Immature natural killer cell (primary cell): Measurements from ENCODE around the gene KCNMA1. TPM values are rescaled to one million over a fixed set of nuclear protein-coding genes. Genes with fewer than 3 reads are reported as not detected.

Experiments used
- DNase-seq, 3 donors: peaks; one replicate each; pipeline ENCODE4 v3.0.0; 2022; ENCODE audit warnings: mixed read lengths in 1 of 3
- H3K27ac Mint-ChIP-seq, 6 donors: one replicate each; pipeline ENCODE4 v1.8.0; 2020; ENCODE audit warnings: mixed read lengths in 6 of 6, mild to moderate bottlenecking in 5 of 6, inconsistent platforms in 4 of 6, moderate library complexity in 3 of 6
- H3K27me3 Mint-ChIP-seq, 3 donors: one replicate each; pipeline ENCODE4 v1.8.0; 2020 to 2021; ENCODE audit warnings: low read depth in 3 of 3, mild to moderate bottlenecking in 3 of 3, mixed read lengths in 3 of 3, moderate library complexity in 3 of 3, inconsistent platforms in 1 of 3
- H3K36me3 Mint-ChIP-seq, 3 donors: one replicate each; pipeline ENCODE4 v1.8.0; 2020; ENCODE audit warnings: mixed read lengths in 3 of 3, inconsistent platforms in 2 of 3, mild to moderate bottlenecking in 2 of 3
- H3K4me1 Mint-ChIP-seq, 2 donors: one replicate each; pipeline ENCODE4 v1.8.0; 2020; ENCODE audit warnings: inconsistent platforms in 2 of 2, mild to moderate bottlenecking in 2 of 2, mixed read lengths in 2 of 2, moderate library complexity in 1 of 2
- H3K4me3 Mint-ChIP-seq, 5 donors: one replicate each; pipeline ENCODE4 v1.8.0; 2020; ENCODE audit warnings: mild to moderate bottlenecking in 5 of 5, mixed read lengths in 5 of 5, inconsistent platforms in 3 of 5, moderate library complexity in 3 of 5
- H3K9me3 Mint-ChIP-seq, 6 donors: one replicate each; pipeline ENCODE4 v1.8.0; 2020; ENCODE audit warnings: mild to moderate bottlenecking in 6 of 6, mixed read lengths in 6 of 6, inconsistent platforms in 4 of 6, moderate library complexity in 3 of 6
- polyA plus RNA-seq, 3 donors: library from polyadenylated mRNA; unstranded; fragments of 300-500 nt; fragmentation: Illumina TruSeq; gene quantifications; one replicate each; pipeline ENCODE4 v1.2.3, GENCODE V29; 2021

KCNMA1 gene
- polyA plus RNA-seq, 3 donors from 2014 or later: not detected

GRCh38 chr10:76954838-76955237 is 682.8 kb downstream of the KCNMA1 start:
- no peak overlapping the region for H3K27ac Mint-ChIP-seq
- H3K27me3 Mint-ChIP-seq: peaks cover 0 to 4% (median 2%) of the 10 kb centered on the region in 3 donors
- DNase-seq: no peak
- H3K4me1 Mint-ChIP-seq: no peaks in the 10 kb centered on the region
- no peaks in the 10 kb centered on the region for H3K36me3 Mint-ChIP-seq
- H3K4me3 Mint-ChIP-seq: no peak overlapping the region
- H3K9me3 Mint-ChIP-seq: no peaks in the 10 kb centered on the region

GRCh38 chr10:76950354-76950753 is 687.3 kb downstream of the KCNMA1 start:
- Mint-ChIP-seq H3K4me3 (no peak overlapping the region), H3K27ac (no peak overlapping the region), H3K9me3 (no peaks in the 10 kb centered on the region), H3K27me3 (peaks cover 0 to 2% (median 2%) of the 10 kb centered on the region in 3 donors), H3K4me1 (no peaks in the 10 kb centered on the region), H3K36me3 (no peaks in the 10 kb centered on the region)
- no peak for DNase-seq

GRCh38 chr10:76946270-76946669 is 691.3 kb downstream of the KCNMA1 start:
- DNase-seq: no peak
- Mint-ChIP-seq H3K4me1 (no peaks in the 10 kb centered on the region), H3K27me3 (peaks cover 2 to 5% (median 4%) of the 10 kb centered on the region in 3 donors), H3K9me3 (no peaks in the 10 kb centered on the region), H3K36me3 (no peaks in the 10 kb centered on the region), H3K4me3 (no peak overlapping the region), H3K27ac (no peak overlapping the region)

- no peak for DNase-seq
- Mint-ChIP-seq H3K36me3 (no peaks in the 10 kb centered on the region), H3K9me3 (no peaks in the 10 kb centered on the region), H3K27me3 (peaks cover 2 to 5% (median 4%) of the 10 kb centered on the region in 3 donors), H3K4me3 (no peak overlapping the region), H3K27ac (no peak overlapping the region), H3K4me1 (no peaks in the 10 kb centered on the region)
Observed at GRCh38 chr10:76945166-76945565, 692.4 kb downstream of the KCNMA1 start.

GRCh38 chr10:76944640-76945039 is 693.0 kb downstream of the KCNMA1 start:
- H3K27ac Mint-ChIP-seq: no peak overlapping the region
- no peak overlapping the region for H3K4me3 Mint-ChIP-seq
- DNase-seq: no peak
- H3K27me3 Mint-ChIP-seq: peaks cover 2 to 5% (median 2%) of the 10 kb centered on the region in 3 donors
- no peaks in the 10 kb centered on the region for H3K36me3 Mint-ChIP-seq
- no peaks in the 10 kb centered on the region for H3K4me1 Mint-ChIP-seq
- H3K9me3 Mint-ChIP-seq: no peaks in the 10 kb centered on the region

- Mint-ChIP-seq H3K27ac (no peak overlapping the region), H3K9me3 (no peaks in the 10 kb centered on the region), H3K36me3 (no peaks in the 10 kb centered on the region), H3K27me3 (peaks cover 6 to 7% (median 7%) of the 10 kb centered on the region in 3 donors), H3K4me1 (no peaks in the 10 kb centered on the region), H3K4me3 (no peak overlapping the region)
- DNase-seq: no peak
Observed at GRCh38 chr10:76942628-76943416, 694.8 kb downstream of the KCNMA1 start.

GRCh38 chr10:76939933-76940468 is 697.6 kb downstream of the KCNMA1 start:
- no peak for DNase-seq
- Mint-ChIP-seq H3K27ac (no peak overlapping the region), H3K4me3 (no peak overlapping the region), H3K9me3 (no peaks in the 10 kb centered on the region), H3K27me3 (peaks cover 6 to 9% (median 7%) of the 10 kb centered on the region in 3 donors), H3K36me3 (no peaks in the 10 kb centered on the region), H3K4me1 (no peaks in the 10 kb centered on the region)

GRCh38 chr10:76937181-76937600 is 700.4 kb downstream of the KCNMA1 start:
- H3K27me3 Mint-ChIP-seq: peaks cover 2 to 6% (median 6%) of the 10 kb centered on the region in 3 donors
- H3K36me3 Mint-ChIP-seq: no peaks in the 10 kb centered on the region
- H3K4me3 Mint-ChIP-seq: no peak overlapping the region
- H3K9me3 Mint-ChIP-seq: no peaks in the 10 kb centered on the region
- no peak for DNase-seq
- H3K27ac Mint-ChIP-seq: no peak overlapping the region
- H3K4me1 Mint-ChIP-seq: no peaks in the 10 kb centered on the region

GRCh38 chr10:76935941-76936613 is 701.5 kb downstream of the KCNMA1 start:
- Mint-ChIP-seq H3K4me1 (no peaks in the 10 kb centered on the region), H3K27me3 (peaks cover 2 to 6% (median 4%) of the 10 kb centered on the region in 3 donors), H3K36me3 (no peaks in the 10 kb centered on the region), H3K9me3 (no peaks in the 10 kb centered on the region), H3K4me3 (no peak overlapping the region), H3K27ac (no peak overlapping the region)
- DNase-seq: no peak

- DNase-seq: no peak
- no peaks in the 10 kb centered on the region for H3K36me3 Mint-ChIP-seq
- H3K9me3 Mint-ChIP-seq: peaks cover 0 to 1% (median 0%) of the 10 kb centered on the region in 6 donors
- H3K4me3 Mint-ChIP-seq: no peak overlapping the region
- no peak overlapping the region for H3K27ac Mint-ChIP-seq
- no peaks in the 10 kb centered on the region for H3K27me3 Mint-ChIP-seq
- no peaks in the 10 kb centered on the region for H3K4me1 Mint-ChIP-seq
Observed at GRCh38 chr10:76928565-76928964, 709.0 kb downstream of the KCNMA1 start.

GRCh38 chr10:76925636-76926405 is 711.8 kb downstream of the KCNMA1 start:
- Mint-ChIP-seq H3K27me3 (peaks cover 0 to 2% (median 0%) of the 10 kb centered on the region in 3 donors), H3K4me1 (no peaks in the 10 kb centered on the region), H3K4me3 (no peak overlapping the region), H3K36me3 (no peaks in the 10 kb centered on the region), H3K9me3 (peaks cover 0 to 1% (median 0%) of the 10 kb centered on the region in 6 donors), H3K27ac (no peak overlapping the region)
- DNase-seq: no peak

- H3K36me3 Mint-ChIP-seq: no peaks in the 10 kb centered on the region
- peaks cover 0 to 1% (median 0%) of the 10 kb centered on the region in 6 donors for H3K9me3 Mint-ChIP-seq
- DNase-seq: no peak
- peaks cover 0 to 2% (median 0%) of the 10 kb centered on the region in 3 donors for H3K27me3 Mint-ChIP-seq
- no peaks in the 10 kb centered on the region for H3K4me1 Mint-ChIP-seq
- no peak overlapping the region for H3K27ac Mint-ChIP-seq
- no peak overlapping the region for H3K4me3 Mint-ChIP-seq
Observed at GRCh38 chr10:76922666-76923065, 714.9 kb downstream of the KCNMA1 start.

GRCh38 chr10:76921383-76922010 is 716.1 kb downstream of the KCNMA1 start:
- Mint-ChIP-seq H3K4me1 (no peaks in the 10 kb centered on the region), H3K27me3 (peaks cover 0 to 2% (median 0%) of the 10 kb centered on the region in 3 donors), H3K27ac (no peak overlapping the region), H3K9me3 (peaks cover 0 to 1% (median 0%) of the 10 kb centered on the region in 6 donors), H3K4me3 (no peak overlapping the region), H3K36me3 (no peaks in the 10 kb centered on the region)
- no peak for DNase-seq
